K562 (cell line): Measurements from ENCODE around the gene GCC1. TPM values are rescaled to one million over a fixed set of nuclear protein-coding genes. Genes with fewer than 3 reads are reported as not detected.

Source experiments
- ARID1B ChIP-seq: fragments of 450-650 bp; IDR thresholded peaks from 2 replicates; pipeline ENCODE4 v1.6.1; 2016; ENCODE audit warnings: antibody characterized with exemption, mild to moderate bottlenecking, inconsistent platforms
- DLX4 ChIP-seq: fragments of 250-450 bp; sonication (Bioruptor Pico); IDR thresholded peaks from 2 replicates; pipeline ENCODE4 v1.6.1; 2021; ENCODE audit warnings: mild to moderate bottlenecking
- ELK1 ChIP-seq: sonication (generic); formaldehyde crosslinking; IDR thresholded peaks from 2 replicates; pipeline ENCODE4 v1.8.1; 2022; ENCODE audit warnings: missing genetic modification reagents
- HNRNPL ChIP-seq: fragments of 200-400 bp; formaldehyde crosslinking; IDR thresholded peaks from 2 replicates; pipeline ENCODE4 v1.6.1; 2017; ENCODE audit warnings: low read depth, mild to moderate bottlenecking, low read length
- IRF9 ChIP-seq: fragments of 450-650 bp; IDR thresholded peaks from 2 replicates; pipeline ENCODE4 v1.6.1; 2016; ENCODE audit warnings: missing biosample characterization, missing genetic modification characterization
- NFRKB ChIP-seq: fragments of 450-650 bp; IDR thresholded peaks from 2 replicates; pipeline ENCODE4 v1.6.1; 2016; ENCODE audit warnings: low read depth
- NRF1 ChIP-seq, 2 experiments: fragments of 450-650 bp; IDR thresholded peaks in 1 of 2; conservative IDR thresholded peaks in 1 of 2; 2 replicates each; pipeline ENCODE4 v1.6.1; 2014; ENCODE audit warnings: mild to moderate bottlenecking in 2 of 2
- PHF21A ChIP-seq: fragments of 450-650 bp; IDR thresholded peaks from 2 replicates; pipeline ENCODE4 v1.6.1; 2017; ENCODE audit warnings: low read depth, borderline replicate concordance
- PTBP1 ChIP-seq: fragments of 200-400 bp; formaldehyde crosslinking; IDR thresholded peaks from 2 replicates; pipeline ENCODE4 v1.6.1; 2017; ENCODE audit warnings: low read depth, low read length
- RNF2 ChIP-seq: sonication (generic); IDR thresholded peaks from 2 replicates; pipeline ENCODE4 v1.6.1; 2016
- RREB1 ChIP-seq: fragments of 250-450 bp; sonication (Bioruptor Pico); IDR thresholded peaks from 2 replicates; pipeline ENCODE4 v1.4.0; 2020
- TAL1 ChIP-seq: fragments of 450-650 bp; IDR thresholded peaks from 2 replicates; pipeline ENCODE4 v1.6.1; 2016; ENCODE audit warnings: mild to moderate bottlenecking
- UBTF ChIP-seq, 2 experiments: IDR thresholded peaks; 2 replicates each; pipeline ENCODE4 v1.6.1; 2012; ENCODE audit warnings: improper control_type of control experiment in 2 of 2, low read depth in 2 of 2, low read length in 2 of 2, borderline replicate concordance in 1 of 2
- VEZF1 ChIP-seq: fragments of 200-800 bp; sonication (Bioruptor generic); IDR thresholded peaks from 2 replicates; pipeline ENCODE4 v1.6.1; 2017; ENCODE audit warnings: missing genetic modification characterization, missing compliant biosample characterization
- ZNF184 ChIP-seq: sonication (generic); formaldehyde crosslinking; IDR thresholded peaks from 2 replicates; pipeline ENCODE4 v1.5.0; 2020; ENCODE audit warnings: missing genetic modification reagents
- polyA plus RNA-seq, 8 experiments: library from polyadenylated mRNA; depleted of rRNA in 4 of 8; stranded (reverse) in 5 of 8; unstranded in 3 of 8; fragments of >200 nt; fragmentation: Nextera tagmentation in 2 of 8; fragmentation: Illumina TruSeq in 1 of 8; extraction: Ambion mirVana in 2 of 8; extraction: Trizol in 1 of 8; gene quantifications; 2 replicates each; pipeline versions ENCODE4 v1.2.1 to v1.2.3, GENCODE V29; 2011 to 2014; ENCODE audit warnings: inconsistent platforms in 1 of 8, missing spikeins in 1 of 8
- total RNA-seq, 7 experiments: library from RNA; depleted of rRNA in 6 of 7; stranded (reverse); fragments of >200 nt in 6 of 7; fragmentation: Illumina TruSeq in 2 of 7; extraction: Trizol in 2 of 7; gene quantifications; 2 replicates each; pipeline versions ENCODE4 v1.2.1 to v1.2.3, GENCODE V29; 2011 to 2021; ENCODE audit warnings: low replicate concordance in 1 of 7

The GCC1 gene
- total and polyA plus RNA-seq, 9 of the 15 experiments (the other 6 are each of a cell fraction or from before 2014, with no cell fraction given), result 1.9 to 19.8 (median 10.9) TPM

- TF ChIP-seq UBTF (IDR thresholded peaks at IDR 0.05; ENCODE audit: borderline replicate concordance in 1 of 2, low read depth in 2 of 2, low read length in 2 of 2) (peak in 1 of 2 experiments; percentile 57; a peak in 1 of 4 replicates), ELK1 (CRISPR knock-in tag) (no peak), RREB1 (peak; percentile 28; the same call in 1 of the 2 replicates), ZNF184 (CRISPR knock-in tag) (no peak), TAL1 (no peak), VEZF1 (CRISPR knock-in tag) (no peak), DLX4 (CRISPR knock-in tag) (no peak), RNF2 (no peak), NFRKB (no peak), IRF9 (tag) (no peak), PHF21A (no peak), NRF1 (conservative IDR thresholded peaks at IDR 0.05 in 1 of 2, IDR thresholded peaks at IDR 0.05 in 1 of 2) (peak in 1 of 2 experiments; percentile 41; a peak in 1 of 4 replicates), PTBP1 (no peak), ARID1B (peak; percentile 57), HNRNPL (no peak)
These were observed 3.5 kb upstream of the GCC1 start (continued) for GRCh38 chr7:127588697-127589482.
